ENCODE data around the gene ADGRG3.

GRCh38 chr16:57696240-57696639 is 28.1 kb downstream of the ADGRG3 start:
- TF ChIP-seq, protein P1, sequence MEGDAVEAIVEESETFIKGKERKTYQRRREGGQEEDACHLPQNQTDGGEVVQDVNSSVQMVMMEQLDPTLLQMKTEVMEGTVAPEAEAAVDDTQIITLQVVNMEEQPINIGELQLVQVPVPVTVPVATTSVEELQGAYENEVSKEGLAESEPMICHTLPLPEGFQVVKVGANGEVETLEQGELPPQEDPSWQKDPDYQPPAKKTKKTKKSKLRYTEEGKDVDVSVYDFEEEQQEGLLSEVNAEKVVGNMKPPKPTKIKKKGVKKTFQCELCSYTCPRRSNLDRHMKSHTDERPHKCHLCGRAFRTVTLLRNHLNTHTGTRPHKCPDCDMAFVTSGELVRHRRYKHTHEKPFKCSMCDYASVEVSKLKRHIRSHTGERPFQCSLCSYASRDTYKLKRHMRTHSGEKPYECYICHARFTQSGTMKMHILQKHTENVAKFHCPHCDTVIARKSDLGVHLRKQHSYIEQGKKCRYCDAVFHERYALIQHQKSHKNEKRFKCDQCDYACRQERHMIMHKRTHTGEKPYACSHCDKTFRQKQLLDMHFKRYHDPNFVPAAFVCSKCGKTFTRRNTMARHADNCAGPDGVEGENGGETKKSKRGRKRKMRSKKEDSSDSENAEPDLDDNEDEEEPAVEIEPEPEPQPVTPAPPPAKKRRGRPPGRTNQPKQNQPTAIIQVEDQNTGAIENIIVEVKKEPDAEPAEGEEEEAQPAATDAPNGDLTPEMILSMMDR (conservative IDR thresholded peaks at IDR 0.05) = no peak
- TF ChIP-seq EZH2 (IDR thresholded peaks at IDR 0.05; ENCODE audit: low read depth) = no peak

All from PC-9 (cell line).